HUES6 (cell line): ENCODE measurements around the gene CRYBA2.

Experiments
- H3K27ac ChIP-seq: 2 replicates; pipeline ENCODE4 v1.7.0; 2013; ENCODE audit warnings: low read depth, mild to moderate bottlenecking, low read length, inconsistent platforms
- H3K27me3 ChIP-seq: 2 replicates; pipeline ENCODE4 v1.6.1; 2013; ENCODE audit warnings: low read length; ENCODE audit not compliant: control insufficient read depth, insufficient read depth
- H3K36me3 ChIP-seq: 2 replicates; pipeline ENCODE4 v1.6.1; 2013; ENCODE audit warnings: low read length; ENCODE audit not compliant: control insufficient read depth, insufficient read depth
- H3K4me1 ChIP-seq: 2 replicates; pipeline ENCODE4 v1.6.1; 2013; ENCODE audit warnings: low read length; ENCODE audit not compliant: control insufficient read depth, insufficient read depth
- H3K4me3 ChIP-seq: 2 replicates; pipeline ENCODE4 v1.5.1; 2013; ENCODE audit warnings: low read depth, low read length
- H3K9ac ChIP-seq: one replicate; pipeline ENCODE4 v1.6.1; 2013; ENCODE audit warnings: mild to moderate bottlenecking, low read length
- H3K9me3 ChIP-seq: 2 replicates; pipeline ENCODE4 v1.6.1; 2013; ENCODE audit warnings: low read depth, low read length; ENCODE audit not compliant: control insufficient read depth, insufficient read depth

The CRYBA2 gene

DNA sequence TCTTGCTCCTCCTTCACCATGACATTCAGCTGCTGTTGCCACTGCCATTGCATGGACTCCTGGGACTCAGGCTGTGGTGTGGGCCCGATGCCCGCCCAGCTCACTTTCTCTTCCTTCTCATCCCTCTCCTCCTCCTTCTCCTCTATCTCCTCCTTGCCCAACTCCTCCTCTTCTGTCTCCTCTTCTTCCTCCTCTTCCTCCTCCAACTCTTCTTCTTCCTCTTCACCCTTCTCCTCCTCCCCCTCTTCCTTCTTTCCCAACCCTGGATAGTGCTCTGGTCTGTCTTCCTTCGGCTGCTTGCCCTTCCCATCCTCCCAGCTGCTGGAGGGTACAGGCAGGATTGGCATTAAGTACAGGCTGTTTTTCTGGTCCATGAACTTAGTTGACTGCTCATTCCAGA, 10.8 kb upstream of the CRYBA2 start:
- H3K27ac ChIP-seq = no peak overlapping the region
- peaks cover 95% of the 10 kb centered on the region for H3K27me3 ChIP-seq
- no peak overlapping the region for H3K4me3 ChIP-seq
- H3K36me3 ChIP-seq = no peaks in the 10 kb centered on the region
- no peaks in the 10 kb centered on the region for H3K9me3 ChIP-seq
- no peak overlapping the region for H3K9ac ChIP-seq
- peaks cover 31% of the 10 kb centered on the region for H3K4me1 ChIP-seq

DNA sequence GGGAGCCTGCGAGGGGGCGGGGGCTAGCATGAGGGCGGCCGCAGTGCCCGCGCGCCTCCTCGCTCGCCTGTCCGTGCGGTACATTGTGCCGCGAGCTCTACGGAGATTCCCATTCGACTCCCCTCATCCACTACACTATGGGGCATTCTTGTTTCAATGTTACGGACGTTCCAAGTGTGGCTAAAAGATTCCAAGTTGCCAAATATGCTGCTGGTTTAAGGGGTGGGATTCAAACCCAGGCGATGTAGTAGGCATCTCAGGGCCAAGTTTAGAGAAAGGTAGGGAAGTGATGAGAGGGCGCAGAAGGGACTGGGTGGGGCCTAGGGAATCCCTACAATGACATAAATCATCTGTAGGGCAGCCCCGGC, 10.0 kb upstream of the CRYBA2 start:
- Histone ChIP-seq H3K36me3 (no peaks in the 10 kb centered on the region), H3K4me3 (peak overlapping the region; percentile 62; the same call in 1 of the 2 replicates), H3K27ac (no peak overlapping the region), H3K9ac (no peak overlapping the region), H3K27me3 (peaks cover 96% of the 10 kb centered on the region), H3K9me3 (no peaks in the 10 kb centered on the region), H3K4me1 (peaks cover 36% of the 10 kb centered on the region)

DNA sequence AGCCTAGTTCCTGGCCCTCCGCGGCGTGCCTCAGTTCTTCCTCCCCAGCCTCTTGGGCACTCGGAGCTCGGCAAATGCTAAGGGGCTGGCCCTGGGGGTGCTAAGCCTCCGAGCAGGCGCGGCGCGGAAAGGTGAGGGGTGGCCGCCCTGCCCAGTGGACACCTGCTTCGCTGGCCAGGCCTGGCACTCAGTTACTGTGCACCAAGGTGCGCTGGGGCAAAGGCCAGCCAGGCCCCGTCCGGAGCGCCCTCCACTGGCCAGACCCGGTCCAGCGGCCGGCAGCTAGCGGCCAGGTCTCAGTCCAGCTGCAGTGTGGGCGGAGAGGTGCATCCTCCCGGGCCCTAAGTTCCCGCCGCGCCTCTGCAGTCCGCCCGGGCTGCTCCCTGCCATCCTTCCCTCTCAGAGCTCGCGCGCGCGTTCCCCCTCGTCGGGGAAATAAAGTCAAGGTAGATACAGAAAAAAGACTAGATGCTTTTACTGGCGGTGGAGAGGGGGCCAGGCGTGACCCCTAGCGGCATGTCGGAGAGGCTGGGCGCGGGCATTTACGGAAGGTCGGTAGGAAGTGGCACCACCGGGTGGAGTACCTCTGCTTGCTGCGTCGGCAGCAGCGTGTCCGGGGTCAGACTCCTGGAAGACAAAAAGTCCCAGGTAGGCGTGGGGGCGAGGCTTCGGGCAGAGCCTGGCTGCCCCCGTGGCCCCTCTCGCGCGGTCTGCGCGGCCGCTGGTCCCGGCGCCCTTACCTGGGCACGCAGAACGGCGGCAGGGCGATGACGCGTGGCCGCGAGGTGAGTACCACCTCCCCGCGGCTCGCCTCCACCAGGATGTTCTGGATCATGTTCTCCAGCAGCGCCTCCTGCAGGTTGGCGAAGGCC, 9.4 kb upstream of the CRYBA2 start:
- H3K27me3 ChIP-seq = peaks cover 97% of the 10 kb centered on the region
- H3K9me3 ChIP-seq = no peaks in the 10 kb centered on the region
- H3K4me3 ChIP-seq = peak overlapping the region; percentile 62
- H3K36me3 ChIP-seq = no peaks in the 10 kb centered on the region
- no peak overlapping the region for H3K27ac ChIP-seq
- H3K9ac ChIP-seq = no peak overlapping the region
- peaks cover 36% of the 10 kb centered on the region for H3K4me1 ChIP-seq

DNA sequence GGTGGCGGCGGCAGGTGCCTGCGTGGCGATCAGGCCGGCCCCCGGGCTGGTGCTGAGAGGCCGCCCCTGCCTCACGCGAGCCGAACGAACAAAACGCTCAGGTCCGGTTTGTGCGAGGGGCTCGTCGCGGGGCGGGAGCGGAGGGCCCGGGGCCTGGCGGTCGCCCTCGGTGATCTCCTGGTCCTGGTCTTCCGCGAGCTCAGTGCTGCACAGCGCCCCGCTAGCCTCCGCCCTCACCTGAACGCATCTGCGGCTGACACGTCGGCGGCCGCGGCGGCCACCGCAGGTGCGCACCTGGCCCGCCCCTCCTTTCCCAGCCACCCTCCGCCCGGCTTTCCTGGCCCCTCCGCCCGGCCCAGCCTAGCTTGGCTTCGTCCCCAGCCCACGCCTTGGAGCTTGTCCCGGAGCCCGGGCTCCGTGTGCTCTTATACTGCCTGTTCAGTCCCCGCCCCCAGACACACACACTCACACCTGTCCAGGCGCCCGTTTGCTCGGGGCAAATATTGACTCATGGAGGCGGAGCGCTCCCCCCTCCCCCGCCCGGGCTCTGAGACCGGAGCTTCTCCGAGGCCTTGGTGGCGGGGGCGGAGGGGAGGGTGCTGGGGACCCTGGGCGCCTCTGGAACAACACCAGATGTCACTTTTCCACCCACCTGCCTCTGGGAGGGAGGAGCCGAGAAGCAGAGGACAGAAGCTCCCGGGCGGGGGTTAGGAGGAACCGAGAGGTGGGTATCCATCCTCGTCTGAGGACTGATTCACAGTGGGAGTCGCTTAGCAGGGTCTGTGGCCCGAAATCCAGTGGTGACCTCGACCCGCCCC, 8.6 kb upstream of the CRYBA2 start:
- peaks cover 97% of the 10 kb centered on the region for H3K27me3 ChIP-seq
- H3K4me1 ChIP-seq = peaks cover 36% of the 10 kb centered on the region
- no peak overlapping the region for H3K27ac ChIP-seq
- H3K9ac ChIP-seq = no peak overlapping the region
- H3K4me3 ChIP-seq = peak overlapping the region; percentile 62
- H3K9me3 ChIP-seq = no peaks in the 10 kb centered on the region
- no peaks in the 10 kb centered on the region for H3K36me3 ChIP-seq

DNA sequence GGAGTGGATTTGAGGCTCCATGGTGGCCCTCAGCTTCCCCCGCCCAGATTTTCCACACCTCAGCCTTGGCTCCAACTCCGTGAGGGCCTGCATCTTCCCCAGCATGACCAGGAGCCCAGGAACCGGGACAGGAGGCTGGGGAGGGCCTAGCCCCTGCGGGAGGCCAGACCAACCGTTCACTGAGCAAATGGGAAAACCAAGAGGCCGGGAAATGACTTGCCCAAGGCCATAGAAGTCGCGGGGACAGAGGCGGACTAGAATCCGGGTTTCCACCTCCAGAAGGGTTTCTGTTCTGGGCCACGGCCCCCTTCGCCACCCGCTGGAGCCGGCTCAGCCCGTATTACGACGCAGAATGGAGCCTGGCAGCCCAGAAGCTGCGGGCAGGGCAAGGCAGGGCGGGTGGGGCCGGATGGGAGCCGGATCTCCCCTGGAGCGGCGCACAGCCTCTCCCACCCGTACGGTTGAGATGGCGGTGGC, 7.9 kb upstream of the CRYBA2 start:
- Histone ChIP-seq H3K4me3 (peak overlapping the region; percentile 62), H3K9ac (no peak overlapping the region)

DNA sequence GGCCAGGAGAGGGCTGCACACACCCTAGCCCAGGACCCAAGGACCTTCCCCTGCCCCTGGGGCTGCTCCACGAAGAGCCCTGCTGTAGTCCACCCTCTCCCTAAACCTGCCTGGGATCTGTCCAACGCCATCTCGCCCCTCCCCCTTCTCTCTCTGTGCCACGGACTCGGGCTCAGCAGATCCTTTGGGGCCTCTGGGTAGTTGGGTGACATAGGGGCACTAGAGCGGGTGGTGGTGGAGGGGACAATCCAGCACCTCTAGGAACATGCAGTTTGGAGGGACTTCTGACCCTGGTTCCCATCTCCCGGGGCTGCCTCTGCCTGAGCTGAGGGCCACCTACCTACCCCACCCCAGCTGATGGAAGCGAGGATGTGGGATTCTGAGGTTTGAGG, 7.3 kb upstream of the CRYBA2 start:
- Histone ChIP-seq H3K27me3 (peaks cover 99% of the 10 kb centered on the region), H3K27ac (no peak overlapping the region), H3K9me3 (no peaks in the 10 kb centered on the region), H3K4me1 (peaks cover 41% of the 10 kb centered on the region), H3K36me3 (no peaks in the 10 kb centered on the region), H3K9ac (peak overlapping the region; percentile 17), H3K4me3 (peak overlapping the region; percentile 62; the same call in 1 of the 2 replicates)

More for the DNA sequence above, 7.9 kb upstream of the CRYBA2 start:
- Histone ChIP-seq H3K9me3 (no peaks in the 10 kb centered on the region), H3K27ac (no peak overlapping the region), H3K36me3 (no peaks in the 10 kb centered on the region), H3K4me1 (peaks cover 41% of the 10 kb centered on the region), H3K27me3 (peaks cover 99% of the 10 kb centered on the region)

DNA sequence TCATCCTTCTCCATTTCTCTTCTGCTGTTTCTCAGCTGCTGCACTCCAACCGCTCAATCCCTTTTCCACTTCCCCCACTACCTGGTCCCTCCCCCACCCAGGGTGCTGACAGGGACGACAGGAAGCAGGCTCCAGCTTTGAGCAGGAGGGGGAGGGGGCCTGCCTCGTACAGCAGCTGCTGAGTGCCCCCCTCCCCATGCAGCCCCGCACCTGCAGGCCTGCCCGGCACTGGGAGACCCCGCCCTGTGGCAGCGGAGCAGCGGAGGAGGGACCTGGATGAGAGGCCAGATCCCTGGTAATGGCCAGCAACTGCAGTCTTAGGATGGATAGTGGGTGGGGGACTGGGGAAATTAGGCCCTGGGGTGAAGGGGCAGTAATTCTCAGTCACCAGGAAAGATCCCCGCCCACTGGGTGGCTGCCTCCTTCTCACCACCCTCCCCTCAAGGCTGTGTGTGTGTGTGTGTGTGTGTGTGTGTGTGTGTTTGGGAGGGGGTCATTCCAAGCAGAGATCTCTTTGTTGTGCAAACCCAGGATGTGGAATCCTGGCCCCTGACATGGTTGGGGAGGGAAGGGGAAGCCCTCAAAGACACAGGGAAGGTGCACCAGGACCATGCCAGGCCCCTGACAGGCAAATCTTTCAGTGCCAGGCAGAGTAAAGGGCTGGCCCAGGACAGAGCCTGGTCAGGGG, 6.8 kb upstream of the CRYBA2 start:
- Histone ChIP-seq H3K4me3 (peak overlapping the region; percentile 43; the same call in 1 of the 2 replicates), H3K36me3 (no peaks in the 10 kb centered on the region), H3K27ac (no peak overlapping the region), H3K9me3 (no peaks in the 10 kb centered on the region), H3K27me3 (peaks cover 99% of the 10 kb centered on the region), H3K4me1 (peaks cover 41% of the 10 kb centered on the region), H3K9ac (no peak overlapping the region)

DNA sequence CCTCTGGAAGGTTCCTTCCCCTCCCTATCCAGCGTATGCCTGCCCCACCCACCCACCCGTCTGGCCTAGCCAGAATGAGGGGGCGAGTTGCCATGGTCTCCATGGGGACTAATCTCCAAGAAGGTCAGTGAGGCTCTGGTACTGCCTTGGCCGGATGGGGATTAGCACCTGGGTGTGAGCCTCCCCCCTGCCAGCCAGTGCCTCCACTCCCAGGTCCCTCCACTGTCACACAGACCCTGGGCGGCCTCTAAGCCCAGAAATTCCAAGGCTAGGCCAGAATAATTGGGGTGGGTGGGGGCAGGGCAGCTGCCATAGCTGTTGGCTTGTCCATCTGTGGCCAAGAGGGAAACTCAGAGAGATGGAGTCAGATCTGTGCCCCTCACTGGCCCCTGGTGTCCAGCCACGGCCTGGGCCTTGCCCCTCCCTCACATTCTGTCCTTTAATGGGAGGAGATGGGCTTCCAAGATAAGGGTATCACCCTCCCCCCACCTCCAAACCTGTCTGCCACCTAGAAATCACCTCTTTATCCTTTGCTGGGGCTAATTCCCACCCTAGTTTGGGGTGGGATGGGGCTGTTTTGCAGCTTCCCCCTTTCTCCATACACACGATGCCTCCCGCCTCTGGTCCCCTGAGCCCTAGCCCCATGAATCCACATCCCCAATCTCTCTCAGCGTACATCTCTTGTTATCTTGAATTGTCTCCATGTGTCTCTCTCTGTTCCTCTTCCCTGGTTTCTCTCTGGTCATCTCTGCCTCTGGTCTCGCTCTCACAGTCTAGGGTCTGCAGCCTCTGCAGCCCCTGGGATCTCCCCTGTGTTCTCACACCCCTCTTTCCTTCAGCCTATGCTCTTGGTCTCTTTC, 6.0 kb upstream of the CRYBA2 start:
- H3K27ac ChIP-seq = no peak overlapping the region
- H3K4me1 ChIP-seq = peaks cover 42% of the 10 kb centered on the region
- no peaks in the 10 kb centered on the region for H3K9me3 ChIP-seq
- H3K9ac ChIP-seq = no peak overlapping the region
- H3K36me3 ChIP-seq = no peaks in the 10 kb centered on the region
- peak overlapping the region; percentile 43; the same call in 1 of the 2 replicates for H3K4me3 ChIP-seq
- peaks cover 100% of the 10 kb centered on the region for H3K27me3 ChIP-seq

DNA sequence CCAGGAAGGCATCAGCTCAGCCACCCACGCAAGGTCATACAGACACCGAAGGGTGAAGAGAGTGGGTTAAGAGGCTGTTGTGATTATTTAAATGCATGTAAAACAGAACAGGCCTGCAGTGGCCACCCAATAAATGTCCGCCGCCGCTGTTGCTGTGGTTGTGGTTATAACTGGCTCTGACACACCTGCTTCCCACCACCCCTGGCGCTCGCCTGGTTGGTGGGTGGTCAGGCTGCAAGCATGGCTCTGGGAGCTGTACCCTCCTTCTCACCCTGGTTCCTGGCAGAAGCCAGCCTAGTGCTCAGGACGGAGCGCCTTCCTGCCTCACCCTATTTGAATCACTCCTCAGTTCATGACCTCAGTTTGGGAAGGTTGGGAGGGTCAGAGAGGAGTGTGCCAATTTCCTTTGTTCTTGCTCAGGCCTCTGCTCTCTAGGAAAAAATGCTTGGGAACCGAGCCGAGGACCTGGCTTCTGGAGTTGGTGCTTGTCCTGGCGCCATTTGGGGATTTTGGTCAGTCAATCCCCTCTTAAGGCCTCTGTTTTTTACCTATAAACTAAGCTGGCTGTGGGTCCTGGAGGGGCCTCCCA, 5.3 kb upstream of the CRYBA2 start:
- H3K27me3 ChIP-seq = peaks cover 100% of the 10 kb centered on the region
- peaks cover 49% of the 10 kb centered on the region for H3K4me1 ChIP-seq
- no peak overlapping the region for H3K27ac ChIP-seq
- no peaks in the 10 kb centered on the region for H3K9me3 ChIP-seq
- H3K4me3 ChIP-seq = no peak overlapping the region
- no peaks in the 10 kb centered on the region for H3K36me3 ChIP-seq
- H3K9ac ChIP-seq = peak overlapping the region; percentile 16

DNA sequence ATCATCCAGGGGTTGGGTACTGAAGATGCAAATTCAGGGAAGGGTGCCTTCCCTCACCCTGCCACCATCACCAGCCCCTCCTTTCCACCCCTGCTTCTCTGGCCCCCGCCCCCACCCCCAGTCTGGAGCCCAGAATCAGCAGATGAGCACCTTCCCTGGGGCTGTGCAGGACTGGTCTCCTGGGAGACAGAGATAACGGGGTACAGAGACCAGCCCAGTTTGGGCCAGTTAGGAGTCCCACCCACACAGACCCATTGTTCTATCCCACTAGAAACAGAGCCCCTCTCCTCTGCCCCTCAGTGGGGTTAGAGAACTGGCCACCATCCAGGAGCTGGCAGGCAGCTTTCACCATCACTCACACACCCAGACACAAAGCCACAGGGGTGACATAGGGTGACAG, 4.5 kb upstream of the CRYBA2 start:
- peaks cover 100% of the 10 kb centered on the region for H3K27me3 ChIP-seq
- H3K9me3 ChIP-seq = no peaks in the 10 kb centered on the region
- H3K4me1 ChIP-seq = peaks cover 53% of the 10 kb centered on the region
- no peak overlapping the region for H3K4me3 ChIP-seq
- no peak overlapping the region for H3K27ac ChIP-seq
- H3K9ac ChIP-seq = no peak overlapping the region
- H3K36me3 ChIP-seq = no peaks in the 10 kb centered on the region
